Fibroblast of peridontal ligament (primary cell): ENCODE results near the gene FBXO11.
A peak's percentile ranks its signal among the peaks of the same experiment; 100 is the strongest.
"Not testable (repeated sequence)": the region's sequence is repeated elsewhere in the genome, so short reads cannot be mapped to it uniquely, and the experiment has no call there.

Experiments used
- DNase-seq: peaks from one replicate; pipeline ENCODE4 v3.0.0-alpha.2; 2010; ENCODE audit errors: extremely low read depth

Gene FBXO11

DNA sequence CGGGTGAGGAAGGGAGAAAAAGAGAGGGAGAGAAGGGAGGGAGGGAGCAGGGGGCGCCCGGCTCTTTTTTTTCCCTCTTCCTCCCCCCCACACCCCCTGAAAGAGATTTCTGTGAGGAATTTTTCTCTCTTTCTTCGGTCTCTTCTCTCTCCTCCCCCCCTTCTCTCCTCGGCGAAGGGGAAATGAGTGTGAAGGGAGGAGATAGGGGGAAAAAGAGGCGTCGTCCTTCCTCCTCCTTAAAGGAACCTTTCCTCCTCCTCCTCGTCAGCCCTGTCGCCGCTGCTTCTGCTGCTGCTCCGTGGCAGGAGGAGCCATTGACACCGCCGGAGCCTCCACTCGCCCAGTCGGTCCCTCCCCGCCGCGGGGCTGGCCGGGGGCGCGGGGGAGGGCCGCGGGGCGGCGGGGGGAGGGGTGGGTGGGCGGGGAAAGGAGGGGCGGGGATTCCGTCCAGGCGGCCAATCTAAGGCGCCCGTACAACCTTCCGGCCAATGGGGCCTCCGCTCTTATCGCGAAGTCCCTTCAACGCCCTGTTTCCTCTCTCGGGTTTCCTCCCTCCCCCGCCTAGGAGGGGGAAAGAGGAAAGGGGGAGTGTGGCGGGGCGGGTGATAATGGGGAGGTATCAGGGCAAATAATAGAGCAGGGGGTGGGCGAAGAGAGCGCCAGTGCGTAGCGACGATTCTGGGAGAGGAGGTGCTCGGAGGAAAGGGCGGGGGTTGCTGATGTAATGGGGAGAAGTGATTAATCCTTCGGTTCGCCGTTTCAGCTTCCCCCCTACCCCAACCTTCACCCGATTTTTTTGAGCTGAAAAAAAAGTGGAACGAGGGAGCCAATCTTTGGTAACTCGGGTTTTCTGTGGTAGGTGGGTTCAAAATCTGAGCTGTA lies at the start of gene FBXO11:
Gene FBXO11, minus strand, starts transcription at position 342 of the 882 bp plus-strand sequence. CDS start 778 bp downstream, outside the sequence.
- peak; percentile 98 for DNase-seq

DNA sequence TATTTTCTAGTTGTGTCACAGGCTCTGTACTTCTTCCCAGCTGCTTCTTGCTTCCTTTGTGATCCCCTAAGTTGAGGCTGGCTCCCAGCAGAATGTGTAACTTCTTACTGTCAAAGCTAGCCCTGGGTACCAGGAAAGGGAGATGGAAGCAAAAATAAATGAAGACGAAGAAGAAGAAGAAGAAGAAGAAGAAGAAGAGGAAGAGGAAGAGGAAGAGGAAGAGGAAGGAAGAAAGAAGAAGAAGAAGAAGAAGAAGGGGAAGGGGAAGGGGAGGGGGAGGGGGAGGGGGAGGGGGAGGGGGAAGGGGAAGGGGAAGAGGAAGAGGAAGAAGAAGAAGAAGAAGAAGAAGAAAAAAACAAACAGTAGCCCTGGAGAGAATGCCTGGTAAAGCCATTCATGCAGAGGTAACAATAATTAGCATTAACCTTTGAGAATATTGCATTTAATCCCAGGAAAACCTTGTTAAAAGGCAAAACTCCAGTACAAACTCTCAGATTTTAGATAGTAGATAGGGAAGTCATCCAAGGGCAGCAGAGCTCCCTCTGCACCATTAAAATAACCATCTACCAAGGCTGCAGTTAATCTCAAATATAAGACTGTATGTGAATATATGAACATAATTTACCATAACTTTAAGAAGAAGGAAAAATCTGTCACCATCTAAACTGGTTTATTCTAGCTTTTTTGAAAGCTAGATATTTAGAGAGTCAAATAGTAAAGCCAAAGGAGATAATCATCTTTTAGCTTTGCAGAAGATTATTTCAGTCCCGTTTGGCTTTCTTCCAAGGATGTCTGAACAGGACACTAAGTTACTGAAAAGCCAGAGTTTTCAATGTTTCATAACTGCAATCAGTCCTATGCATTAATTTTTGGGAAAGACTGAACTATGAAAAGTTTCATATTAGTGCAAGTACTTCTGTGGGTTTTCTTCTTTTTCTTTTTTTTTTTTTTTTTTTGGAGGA lies 44.3 kb upstream of the FBXO11 start:
- DNase-seq: no peak

DNA sequence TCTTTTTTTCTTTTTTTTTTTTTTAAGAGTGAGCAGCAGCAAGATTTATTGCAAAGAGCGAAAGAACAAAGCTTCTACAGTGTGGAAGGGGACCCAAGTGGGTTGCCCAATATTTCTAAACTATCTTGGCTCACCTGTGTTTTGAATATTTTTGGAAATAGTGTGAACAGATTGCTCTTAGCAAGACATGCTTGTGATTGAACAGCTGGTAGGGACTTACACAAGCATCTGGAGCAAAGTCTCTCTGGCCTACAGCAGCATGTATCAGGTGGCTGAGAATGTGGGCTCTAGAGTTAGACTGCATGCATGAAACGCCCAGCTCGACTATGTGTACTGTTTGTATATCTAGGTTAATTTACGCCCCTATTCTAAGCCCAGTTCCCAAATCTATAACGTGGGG lies 40.3 kb upstream of the FBXO11 start:
- no peak for DNase-seq

DNA sequence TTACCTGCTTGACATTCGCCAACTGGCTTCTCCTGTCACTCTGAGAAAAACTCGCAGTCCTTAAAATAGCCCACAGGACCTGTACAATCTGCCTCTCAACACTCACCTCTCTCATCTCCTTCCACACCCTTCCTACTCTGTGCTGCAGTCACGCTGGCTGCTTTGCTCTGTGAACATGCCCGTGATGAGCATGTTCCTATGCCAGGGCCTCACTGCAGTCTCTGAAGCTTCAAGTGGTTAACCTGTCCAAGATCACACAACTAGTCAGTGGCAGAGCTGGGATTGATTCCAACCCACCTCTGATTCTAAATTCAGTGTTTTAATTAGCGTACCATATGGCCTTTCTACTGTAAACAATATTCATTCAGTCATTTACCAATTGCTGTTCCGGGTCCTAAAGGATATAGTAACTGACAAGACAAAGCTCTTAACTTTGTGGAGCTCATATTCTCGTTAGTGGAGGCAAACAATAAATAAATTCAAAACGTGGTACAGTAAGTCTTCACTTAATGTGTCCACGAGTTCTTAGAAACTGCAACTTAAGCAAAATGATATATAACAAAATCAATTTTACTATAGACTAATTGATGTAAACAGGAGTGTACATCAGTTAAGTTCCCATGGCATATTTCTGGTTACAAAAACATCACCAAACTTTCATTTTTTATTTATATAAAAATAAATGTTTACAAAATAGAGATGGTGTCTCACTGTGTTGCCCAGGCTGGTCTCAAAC lies 38.9 kb upstream of the FBXO11 start:
- DNase-seq: no peak

DNA sequence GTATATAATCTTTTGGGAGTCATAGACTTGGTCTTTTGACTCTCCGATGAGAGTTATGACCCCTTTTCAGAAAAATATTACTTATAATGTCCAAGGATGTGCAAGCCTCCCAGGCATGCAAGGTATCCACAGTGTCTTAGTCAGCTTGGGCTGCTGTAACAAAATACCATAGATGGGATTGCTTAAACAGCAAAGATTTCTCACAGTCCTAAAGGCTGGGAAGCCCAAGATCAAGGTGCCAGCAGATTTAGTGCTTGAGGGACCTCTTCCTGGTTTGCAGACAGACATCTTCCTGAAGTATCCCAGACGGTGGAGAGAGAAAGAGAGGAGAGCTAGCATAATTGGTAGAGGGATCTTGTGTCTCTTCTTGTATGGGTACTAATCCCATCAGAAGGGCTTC lies 35.6 kb upstream of the FBXO11 start:
- no peak for DNase-seq

DNA sequence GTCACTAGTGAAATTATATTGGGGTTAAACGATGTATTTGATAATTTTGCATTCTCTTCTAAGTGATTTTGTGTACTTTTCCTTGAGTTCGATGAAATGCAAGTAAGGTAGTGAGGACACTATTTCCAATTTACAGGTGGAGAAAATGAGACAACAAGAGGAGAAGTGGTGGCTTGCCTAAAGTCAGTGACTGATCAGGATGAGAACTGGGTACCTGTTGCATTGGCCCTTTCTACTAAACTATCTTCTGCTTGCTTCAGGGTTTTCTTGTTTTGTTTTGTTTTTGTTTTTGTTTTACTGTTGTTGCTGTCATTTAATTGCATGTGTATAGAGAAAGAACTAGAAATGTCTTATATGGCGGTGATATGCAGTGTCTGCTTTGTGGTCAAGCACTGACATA lies 31.4 kb upstream of the FBXO11 start:
- no peak for DNase-seq

DNA sequence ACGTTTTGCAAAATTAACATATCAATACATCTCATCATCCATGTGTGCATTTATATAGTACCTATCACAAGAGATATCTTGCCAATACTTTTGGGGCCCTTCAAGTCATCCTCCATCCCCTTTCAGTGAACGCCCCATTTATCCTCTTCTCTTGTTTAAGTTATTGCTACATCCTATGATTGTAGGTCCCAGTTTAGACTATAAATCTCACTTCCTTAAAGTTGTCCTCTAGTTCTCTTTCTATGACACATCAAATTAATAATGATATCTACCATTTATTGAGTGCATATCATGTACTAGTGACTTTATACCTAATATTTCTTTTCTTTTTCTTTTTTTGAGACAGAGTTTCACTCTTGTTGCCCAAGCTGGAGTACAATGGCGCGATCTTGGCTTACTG lies 28.8 kb upstream of the FBXO11 start:
- DNase-seq: no peak

DNA sequence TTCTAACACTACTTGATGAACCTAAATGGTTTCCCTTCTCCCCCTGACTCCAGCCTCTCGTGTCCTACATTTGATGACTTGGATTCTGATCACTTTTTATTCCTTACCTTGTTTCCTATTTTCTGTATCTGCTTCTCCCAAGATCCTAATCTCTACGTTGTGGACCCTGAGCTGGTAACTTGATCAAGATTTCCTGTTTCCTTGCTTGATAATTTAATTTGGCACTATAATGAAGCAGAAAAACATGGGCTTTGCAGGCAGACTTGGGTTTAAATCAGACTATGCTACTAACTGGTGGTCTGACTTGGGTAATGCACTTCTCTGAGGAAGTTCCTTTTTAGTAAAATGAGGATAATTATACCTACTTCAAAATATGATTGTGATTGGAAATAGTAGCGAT lies 11.7 kb upstream of the FBXO11 start:
- no peak for DNase-seq

DNA sequence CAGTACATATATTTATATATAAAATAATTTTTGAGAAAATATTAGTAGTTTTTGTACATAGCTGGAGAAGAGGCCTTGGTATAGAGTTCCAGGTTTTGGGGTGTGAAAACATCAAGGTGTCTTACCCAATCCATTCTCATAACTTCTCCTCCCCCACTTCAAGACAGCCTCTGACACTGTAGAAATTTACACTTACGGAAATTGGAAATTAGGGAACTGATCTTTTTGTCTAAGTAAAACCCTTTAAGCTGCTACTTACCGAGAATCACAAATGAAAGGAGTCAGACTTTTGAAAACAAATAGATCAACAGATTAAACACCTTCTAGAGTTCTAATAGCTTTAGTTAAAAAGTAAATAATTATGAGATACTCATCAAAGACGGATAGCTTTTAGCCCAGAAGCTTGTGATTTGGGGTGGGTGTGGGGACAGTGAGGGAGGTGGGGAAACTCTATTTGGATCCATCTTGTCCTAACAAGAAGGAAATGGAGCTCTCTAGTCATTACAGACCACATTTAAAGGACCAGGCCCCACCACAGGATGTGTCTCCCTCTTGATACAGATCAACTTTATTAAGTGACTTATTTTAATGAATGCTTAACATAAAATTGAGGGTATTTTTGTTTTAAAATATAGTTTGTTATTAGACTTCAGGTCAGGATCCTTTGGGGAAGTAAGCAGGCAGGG lies 11.1 kb upstream of the FBXO11 start:
- no peak for DNase-seq

DNA sequence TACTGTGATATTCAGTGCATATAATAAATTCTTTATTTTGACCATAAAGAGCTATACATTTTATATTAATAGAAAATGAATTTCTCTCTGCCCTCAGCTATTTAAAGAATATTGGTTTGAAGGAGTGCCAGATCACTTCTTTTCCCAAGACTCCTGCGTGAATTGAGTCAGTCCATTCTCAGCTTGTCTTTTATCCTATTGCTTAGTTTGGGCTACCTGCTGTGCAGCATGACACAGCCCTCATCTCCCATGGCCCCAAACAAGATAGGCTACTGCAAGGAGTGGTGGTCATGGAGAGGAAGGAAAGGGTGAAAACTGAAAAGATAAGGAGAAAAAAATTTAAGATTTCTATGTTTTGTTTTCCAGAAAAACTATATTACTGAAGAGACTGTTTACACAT lies 10.1 kb upstream of the FBXO11 start:
- no peak for DNase-seq

DNA sequence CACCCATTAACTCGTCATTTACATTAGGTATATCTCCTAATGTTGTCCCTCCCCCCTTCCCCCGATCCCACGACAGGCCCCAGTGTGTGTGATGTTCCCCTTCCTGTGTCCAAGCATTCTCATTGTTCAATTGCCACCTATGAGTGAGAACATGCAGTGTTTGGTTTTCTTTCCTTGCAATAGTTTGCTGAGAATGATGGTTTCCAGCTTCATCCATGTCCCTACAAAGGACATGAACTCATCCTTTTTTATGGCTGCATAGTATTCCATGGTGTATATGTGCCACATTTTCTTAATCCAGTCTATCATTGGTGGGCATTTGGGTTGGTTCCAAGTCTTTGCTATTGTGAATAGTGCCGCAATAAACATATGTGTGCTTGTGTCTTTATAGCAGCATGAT lies 4.4 kb upstream of the FBXO11 start:
- DNase-seq: not testable (repeated sequence)

DNA sequence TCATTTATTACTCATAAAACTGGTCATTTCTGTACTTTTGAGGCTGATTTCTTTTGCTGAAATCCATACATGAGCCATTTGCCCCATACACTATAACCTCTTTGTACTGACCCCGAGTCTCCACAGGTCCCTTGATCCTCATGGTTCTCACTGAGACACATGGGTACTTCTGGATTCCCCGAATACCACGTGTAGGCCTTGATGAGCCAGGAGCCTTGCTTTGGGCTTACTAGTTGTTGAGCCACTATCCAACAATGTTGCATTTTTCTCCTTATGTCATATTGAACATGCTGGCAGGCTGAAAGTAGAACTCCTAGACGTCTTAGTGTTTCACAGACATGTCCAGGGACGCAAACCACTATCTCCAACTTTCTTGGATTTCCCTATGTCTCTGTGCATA lies 2.4 kb upstream of the FBXO11 start:
- no peak for DNase-seq

DNA sequence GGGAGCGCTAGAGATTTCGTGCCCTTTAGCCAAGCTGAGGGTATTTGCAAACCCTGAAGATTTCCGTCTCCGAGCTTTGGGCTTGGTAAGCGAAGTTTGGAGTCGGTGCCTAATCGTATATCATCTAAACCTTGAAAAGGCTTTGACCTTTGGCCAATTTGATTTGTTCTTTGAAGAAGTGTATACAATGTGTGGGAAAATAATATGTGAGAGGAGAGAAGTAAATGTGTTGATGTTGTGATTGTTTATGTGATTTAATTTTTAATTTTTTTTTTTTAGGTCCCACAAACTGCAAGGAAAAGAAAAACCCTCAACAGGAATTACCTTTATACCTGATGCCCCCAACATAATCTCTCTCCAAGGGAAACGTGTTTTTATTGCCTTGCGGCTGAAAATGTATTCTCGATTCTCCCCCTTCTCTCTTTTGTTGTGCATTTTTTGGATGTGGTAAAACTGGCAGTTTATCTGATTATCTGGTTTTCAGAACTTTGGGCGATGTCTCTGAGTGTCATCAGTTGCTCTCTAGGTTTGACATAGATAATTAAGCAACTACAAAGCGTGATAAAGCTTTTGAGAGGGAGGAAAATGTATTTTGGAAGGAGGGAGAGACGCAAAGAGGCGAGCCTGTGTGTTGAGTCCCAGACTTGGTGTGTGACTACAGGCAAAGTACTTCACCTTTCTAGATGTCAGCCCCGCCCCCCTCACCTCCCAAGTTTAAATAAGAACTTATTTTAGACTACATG lies 912 bp upstream of the FBXO11 start:
- no peak for DNase-seq

DNA sequence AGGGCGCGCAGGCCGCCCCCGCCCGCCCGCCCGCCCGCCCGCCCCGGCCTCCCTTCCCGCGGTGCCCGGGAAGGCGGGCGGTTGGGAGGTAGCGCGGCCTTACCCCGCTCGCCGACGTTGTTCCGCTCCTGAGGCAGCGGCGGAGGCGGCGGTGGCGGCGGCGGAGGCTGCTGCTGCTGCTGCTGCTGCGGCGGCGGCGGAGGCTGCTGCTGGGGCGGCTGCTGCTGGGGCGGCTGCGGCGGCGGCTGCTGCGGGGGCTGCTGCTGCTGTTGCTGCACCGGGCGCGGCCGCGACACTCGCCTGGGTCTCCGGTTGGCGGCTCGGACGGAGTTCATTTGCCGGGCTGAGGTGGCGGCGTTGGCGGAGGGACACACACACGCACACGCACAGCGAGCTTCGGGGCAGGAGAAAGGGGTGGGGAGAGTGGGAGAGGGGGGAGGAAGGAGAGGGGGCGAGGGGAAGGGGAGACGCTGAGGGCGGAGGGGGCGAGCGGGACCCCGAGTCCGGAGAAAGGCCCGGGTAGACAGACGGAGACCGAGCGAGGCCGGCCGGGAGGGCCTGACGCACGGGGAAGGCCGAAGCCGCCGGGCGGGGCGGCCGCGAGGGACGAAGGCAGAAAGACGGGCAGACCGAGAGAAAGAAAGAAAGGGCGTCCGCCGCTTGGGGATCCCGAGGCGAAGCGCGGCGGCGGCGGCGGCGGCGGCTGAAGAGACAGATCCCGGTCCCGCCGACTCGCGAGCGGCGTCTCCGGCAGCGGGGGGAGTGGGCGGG lies 727 bp downstream of the FBXO11 start:
- peak; percentile 31 for DNase-seq

DNA sequence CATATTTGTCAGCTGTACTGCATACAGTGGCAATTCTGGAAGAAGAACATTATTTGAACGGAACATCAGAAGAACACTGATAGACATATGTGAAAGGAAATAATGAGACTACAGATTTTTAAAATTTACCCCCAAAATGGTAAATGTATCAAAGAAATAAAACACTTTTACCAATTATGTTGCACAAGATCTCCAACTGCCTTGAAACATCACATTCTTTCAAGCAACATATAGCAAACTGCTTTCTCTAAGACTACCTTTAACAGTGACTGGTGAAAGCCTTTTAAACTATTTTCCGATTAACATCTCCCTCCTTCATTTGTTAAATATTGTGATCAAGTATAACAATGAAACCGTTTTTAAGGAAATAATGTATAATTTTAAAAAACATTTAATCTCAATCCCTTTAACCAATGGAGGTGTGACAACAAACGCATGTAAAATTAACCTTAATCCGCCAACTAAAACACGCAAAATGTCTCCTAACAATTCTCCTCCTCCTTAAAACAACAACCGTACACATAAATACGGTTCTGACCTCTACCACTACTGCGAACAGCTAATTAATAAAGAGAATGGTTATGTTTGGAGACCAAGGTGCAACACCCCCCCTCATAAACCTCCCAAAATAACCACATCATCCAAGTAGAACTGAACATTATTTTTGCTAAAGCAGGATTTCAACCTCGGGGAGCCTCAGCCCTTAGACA lies 2.4 kb downstream of the FBXO11 start:
- peak; percentile 31 for DNase-seq

DNA sequence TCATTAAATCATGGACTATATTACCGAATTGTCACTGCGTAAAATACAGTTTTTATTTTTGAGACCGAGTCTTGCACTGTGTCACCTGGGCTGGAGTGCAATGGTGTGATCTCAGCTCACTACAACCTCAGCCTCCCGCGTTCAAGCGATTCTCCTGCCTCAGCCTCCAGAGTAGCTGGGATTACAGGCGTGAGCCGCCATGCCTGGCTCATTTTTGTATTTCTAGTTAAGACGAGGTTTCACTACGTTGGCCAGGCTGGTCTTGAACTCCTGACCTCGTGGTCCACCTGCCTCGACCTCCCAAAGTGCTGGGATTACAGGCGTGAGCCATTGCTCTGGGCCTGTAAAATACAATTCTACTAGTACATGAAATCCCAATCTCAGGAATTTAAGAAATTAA lies 4.4 kb downstream of the FBXO11 start:
- DNase-seq: not testable (repeated sequence)

DNA sequence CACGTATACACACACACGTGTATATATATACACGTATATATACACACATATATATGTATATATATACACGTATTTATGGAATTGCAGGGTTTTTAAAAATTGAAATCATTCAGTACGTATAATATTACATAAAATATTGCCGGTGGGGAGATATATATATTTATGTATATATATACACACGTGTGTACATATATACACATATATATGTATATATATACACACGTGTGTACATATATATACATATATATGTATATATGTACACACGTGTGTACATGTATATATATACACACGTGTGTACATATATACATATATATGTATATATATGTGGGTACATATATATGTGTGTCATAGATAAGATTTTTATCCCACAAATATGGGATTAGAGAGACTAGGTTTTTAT lies 5.4 kb downstream of the FBXO11 start:
- no peak for DNase-seq

DNA sequence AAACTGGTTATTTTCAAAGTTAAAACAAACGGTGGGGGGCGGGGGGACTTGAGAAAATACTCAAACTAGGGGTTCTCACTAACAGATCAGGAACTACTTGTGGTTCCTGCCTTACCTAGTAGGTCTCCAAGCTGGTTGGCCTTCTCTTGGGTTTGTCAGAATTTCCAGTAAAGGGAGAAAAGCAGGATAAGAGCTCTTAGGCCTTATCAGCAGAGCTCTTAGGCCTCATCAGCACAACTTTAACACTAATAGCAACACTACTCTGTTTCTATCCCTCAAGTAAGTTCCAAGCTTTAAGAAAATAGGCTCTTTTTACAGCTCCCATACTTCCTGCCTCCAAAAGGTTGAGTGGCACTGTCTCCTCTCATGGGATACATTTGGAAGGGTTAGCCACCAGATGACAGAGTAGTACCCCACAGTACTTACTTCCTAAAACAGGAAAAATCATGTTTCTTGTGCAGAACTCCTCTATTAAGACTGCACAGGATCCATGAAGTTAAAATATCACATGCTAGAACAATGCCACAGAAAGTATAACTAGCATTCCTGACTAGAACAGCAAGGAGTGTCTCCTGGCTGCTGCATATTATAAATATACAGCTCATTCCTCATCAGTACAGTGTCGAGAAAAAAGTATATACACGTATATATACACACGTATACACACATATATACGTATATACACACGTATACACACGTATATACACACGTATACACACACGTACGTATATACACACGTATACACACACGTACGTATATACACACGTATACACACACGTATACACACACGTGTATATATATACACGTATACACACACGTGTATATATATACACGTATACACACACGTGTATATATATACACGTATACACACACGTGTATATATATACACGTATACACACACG lies 6.1 kb downstream of the FBXO11 start:
- DNase-seq: no peak
